H7 (cell line): ENCODE data around the gene GREM2. TPM values are rescaled to one million over a fixed set of nuclear protein-coding genes. Genes with fewer than 3 reads are reported as not detected.

Experiments
- DNase-seq: peaks from one replicate; pipeline ENCODE4 v3.0.0; 2012
- H3K27me3 ChIP-seq: 2 replicates; pipeline ENCODE4 v1.6.0; 2011; ENCODE audit warnings: mild to moderate bottlenecking, low read length; ENCODE audit not compliant: control insufficient read depth, insufficient read depth
- H3K36me3 ChIP-seq: replicated peaks from 2 replicates; pipeline ENCODE4 v1.5.1; 2011; ENCODE audit warnings: low read length; ENCODE audit not compliant: control insufficient read depth, insufficient read depth
- H3K4me3 ChIP-seq: 2 replicates; pipeline ENCODE4 v1.5.1; 2011; ENCODE audit warnings: low read depth, mild to moderate bottlenecking, control low read depth, low read length, moderate library complexity; ENCODE audit not compliant: insufficient read depth
- total RNA-seq: library from RNA; depleted of rRNA; stranded (reverse); fragments of >200 nt; shearing (Covaris generic); gene quantifications from 2 replicates; pipeline ENCODE4 v1.2.3, GENCODE V29; 2014; rRNA removed

GREM2 gene
- total RNA-seq = 0.15 and 1.0 TPM in 2 replicates

- Histone ChIP-seq H3K27me3 (peaks cover 8% of the 10 kb centered on the region), H3K4me3 (peak within 1 kb of the TSS; percentile 47), H3K36me3 (no peaks in the 10 kb centered on the region)
- peak; percentile 67 for DNase-seq
These were observed at the start of gene GREM2 for GRCh38 chr1:240611619-240612480. TSS of gene GREM2 (minus strand) at chr1:240612155. CDS start at chr1:240493475, 118,680 bp downstream.

- Histone ChIP-seq H3K36me3 (no peaks in the 10 kb centered on the region), H3K27me3 (no peaks in the 10 kb centered on the region), H3K4me3 (no peak overlapping the region)
- DNase-seq = no peak
These were observed 46.5 kb upstream of the GREM2 start for GRCh38 chr1:240658312-240658960.

- no peak for DNase-seq
- Histone ChIP-seq H3K36me3 (no peaks in the 10 kb centered on the region), H3K4me3 (no peak overlapping the region), H3K27me3 (no peaks in the 10 kb centered on the region)
These were observed 44.6 kb upstream of the GREM2 start for GRCh38 chr1:240656531-240656930.

- Histone ChIP-seq H3K36me3 (no peaks in the 10 kb centered on the region), H3K27me3 (no peaks in the 10 kb centered on the region), H3K4me3 (no peak overlapping the region)
- DNase-seq = no peak
These were observed 41.0 kb upstream of the GREM2 start for GRCh38 chr1:240652961-240653409.

- H3K27me3 ChIP-seq = no peaks in the 10 kb centered on the region
These were observed 40.6 kb upstream of the GREM2 start for GRCh38 chr1:240652549-240652948.

GRCh38 chr1:240650877-240651276, 38.9 kb upstream of the GREM2 start:
- Histone ChIP-seq H3K4me3 (no peak overlapping the region), H3K27me3 (no peaks in the 10 kb centered on the region), H3K36me3 (no peaks in the 10 kb centered on the region)
- DNase-seq = no peak

More at GRCh38 chr1:240652549-240652948, 40.6 kb upstream of the GREM2 start:
- Histone ChIP-seq H3K4me3 (no peak overlapping the region), H3K36me3 (no peaks in the 10 kb centered on the region)
- no peak for DNase-seq

- no peak overlapping the region for H3K4me3 ChIP-seq
- DNase-seq = no peak
- no peaks in the 10 kb centered on the region for H3K36me3 ChIP-seq
- no peaks in the 10 kb centered on the region for H3K27me3 ChIP-seq
These were observed 38.1 kb upstream of the GREM2 start for GRCh38 chr1:240649733-240650721.

GRCh38 chr1:240646571-240647240, 34.8 kb upstream of the GREM2 start:
- Histone ChIP-seq H3K36me3 (no peaks in the 10 kb centered on the region), H3K4me3 (no peak overlapping the region), H3K27me3 (no peaks in the 10 kb centered on the region)
- no peak for DNase-seq

- Histone ChIP-seq H3K36me3 (no peaks in the 10 kb centered on the region), H3K27me3 (no peaks in the 10 kb centered on the region), H3K4me3 (no peak overlapping the region)
- no peak for DNase-seq
These were observed 32.8 kb upstream of the GREM2 start for GRCh38 chr1:240644732-240645131.

- no peaks in the 10 kb centered on the region for H3K36me3 ChIP-seq
- no peak for DNase-seq
- no peaks in the 10 kb centered on the region for H3K27me3 ChIP-seq
- no peak overlapping the region for H3K4me3 ChIP-seq
These were observed 23.7 kb upstream of the GREM2 start for GRCh38 chr1:240635466-240636256.

- no peaks in the 10 kb centered on the region for H3K36me3 ChIP-seq
- H3K27me3 ChIP-seq = no peaks in the 10 kb centered on the region
- H3K4me3 ChIP-seq = no peak overlapping the region
- no peak for DNase-seq
These were observed 18.5 kb upstream of the GREM2 start for GRCh38 chr1:240630409-240630808.

GRCh38 chr1:240621249-240621648, 9.3 kb upstream of the GREM2 start:
- no peaks in the 10 kb centered on the region for H3K27me3 ChIP-seq
- DNase-seq = no peak
- H3K4me3 ChIP-seq = no peak overlapping the region
- no peaks in the 10 kb centered on the region for H3K36me3 ChIP-seq

- Histone ChIP-seq H3K36me3 (no peaks in the 10 kb centered on the region), H3K27me3 (no peaks in the 10 kb centered on the region), H3K4me3 (no peak overlapping the region)
- DNase-seq = no peak
These were observed 8.1 kb upstream of the GREM2 start for GRCh38 chr1:240619906-240620621.
